DND-41 (cell line): ENCODE data around the gene SMAD6.
A peak's percentile ranks its signal among the peaks of the same experiment; 100 is the strongest.

ENCODE experiments used
- ATAC-seq: fragments of 200-7000 bp; cut with Tn5 transposase; 3 replicates; pipeline ENCODE4 v1.9.1; 2021; ENCODE audit warnings: low read depth; ENCODE audit not compliant: insufficient read depth
- DNase-seq: peaks from one replicate; pipeline ENCODE4 v3.0.0-alpha.2; 2020
- H2AFZ ChIP-seq: 2 replicates; pipeline ENCODE4 v1.6.0; 2012; ENCODE audit warnings: low read depth, low read length
- H3K27ac ChIP-seq: 2 replicates; pipeline ENCODE4 v1.5.1; 2012; ENCODE audit warnings: low read length, inconsistent platforms
- H3K27me3 ChIP-seq: fragments of 200-600 bp; sonication (generic); 2 replicates; pipeline ENCODE4 v1.6.0; 2012; ENCODE audit warnings: low read length, mild to moderate bottlenecking, inconsistent platforms; ENCODE audit not compliant: insufficient read depth, poor library complexity
- H3K36me3 ChIP-seq: 2 replicates; pipeline ENCODE4 v1.5.1; 2012; ENCODE audit warnings: low read length, inconsistent platforms; ENCODE audit not compliant: insufficient read depth
- H3K4me1 ChIP-seq: 2 replicates; pipeline ENCODE4 v1.5.1; 2012; ENCODE audit warnings: mild to moderate bottlenecking, low read length; ENCODE audit not compliant: insufficient read depth
- H3K4me2 ChIP-seq: 2 replicates; pipeline ENCODE4 v1.6.0; 2012; ENCODE audit warnings: mild to moderate bottlenecking, moderate library complexity, low read length, inconsistent platforms; ENCODE audit not compliant: insufficient read depth
- H3K4me3 ChIP-seq, 2 experiments: fragments of 200-600 bp in 1 of 2; shearing (Covaris generic) in 1 of 2; 2 replicates each; pipeline ENCODE4 v1.5.1; 2012 to 2016; ENCODE audit warnings: inconsistent platforms in 2 of 2, low read length in 2 of 2, mild to moderate bottlenecking in 2 of 2, low read depth in 1 of 2, moderate library complexity in 1 of 2
- H3K79me2 ChIP-seq: 2 replicates; pipeline ENCODE4 v1.6.0; 2012; ENCODE audit warnings: low read length, inconsistent platforms; ENCODE audit not compliant: insufficient read depth
- H3K9ac ChIP-seq: 2 replicates; pipeline ENCODE4 v1.6.0; 2012; ENCODE audit warnings: low read depth, mild to moderate bottlenecking, inconsistent platforms, low read length, moderate library complexity
- H3K9me3 ChIP-seq: 2 replicates; pipeline ENCODE4 v1.5.1; 2012; ENCODE audit warnings: low read length, moderate library complexity, mild to moderate bottlenecking, inconsistent platforms; ENCODE audit not compliant: insufficient read depth, severe bottlenecking
- H4K20me1 ChIP-seq: 2 replicates; pipeline ENCODE4 v1.6.0; 2012; ENCODE audit warnings: low read length; ENCODE audit not compliant: insufficient read depth
- CTCF ChIP-seq: IDR thresholded peaks from 2 replicates; pipeline ENCODE4 v1.5.1; 2012; ENCODE audit warnings: borderline replicate concordance, low read length, moderate library complexity, mild to moderate bottlenecking; ENCODE audit not compliant: poor library complexity, severe bottlenecking; ENCODE audit errors: extremely low read depth
- EZH2 ChIP-seq: IDR thresholded peaks from 3 replicates; pipeline ENCODE4 v1.6.1; 2012; ENCODE audit warnings: borderline replicate concordance, low read depth, mild to moderate bottlenecking, moderate library complexity, low read length, inconsistent platforms; ENCODE audit not compliant: severe bottlenecking

Gene SMAD6

GRCh38 chr15:66742286-66742685, 40.2 kb downstream of the SMAD6 start:
- no peak overlapping the region for H3K9ac ChIP-seq
- ATAC-seq (no peak), DNase-seq (no peak)
- H3K9me3 ChIP-seq = no peaks in the 10 kb centered on the region
- no peak overlapping the region for H2AFZ ChIP-seq
- TF ChIP-seq EZH2 (no peak), CTCF (no peak)
- H3K27ac ChIP-seq = no peak overlapping the region
- no peak overlapping the region for H3K4me2 ChIP-seq
- H3K27me3 ChIP-seq = no peaks in the 10 kb centered on the region
- no peaks in the 10 kb centered on the region for H3K4me1 ChIP-seq
- H3K36me3 ChIP-seq = peaks cover 4% of the 10 kb centered on the region
- peaks cover 72% of the 10 kb centered on the region for H3K79me2 ChIP-seq
- H4K20me1 ChIP-seq = peaks cover 8% of the 10 kb centered on the region; the same call in 1 of the 2 replicates
- no peak overlapping the region for H3K4me3 ChIP-seq

GRCh38 chr15:66743204-66743603, 41.2 kb downstream of the SMAD6 start:
- no peak for DNase-seq
- Histone ChIP-seq H3K27me3 (no peaks in the 10 kb centered on the region), H3K36me3 (peaks cover 2% of the 10 kb centered on the region), H3K4me2 (no peak overlapping the region), H4K20me1 (peaks cover 4% of the 10 kb centered on the region; the same call in 1 of the 2 replicates), H3K79me2 (peaks cover 69% of the 10 kb centered on the region), H3K4me1 (no peaks in the 10 kb centered on the region), H3K4me3 (no peak overlapping the region), H3K9me3 (no peaks in the 10 kb centered on the region), H2AFZ (no peak overlapping the region), H3K27ac (no peak overlapping the region), H3K9ac (no peak overlapping the region)
- TF ChIP-seq CTCF = no peak
- no peak for TF ChIP-seq EZH2
- no peak for ATAC-seq

- H2AFZ ChIP-seq = no peak overlapping the region
- no peaks in the 10 kb centered on the region for H3K4me1 ChIP-seq
Measured at GRCh38 chr15:66743703-66744536, 41.9 kb downstream of the SMAD6 start.

More at GRCh38 chr15:66743703-66744536, 41.9 kb downstream of the SMAD6 start:
- Histone ChIP-seq H3K79me2 (peaks cover 65% of the 10 kb centered on the region), H3K9me3 (no peaks in the 10 kb centered on the region), H3K36me3 (no peaks in the 10 kb centered on the region; the same call in 1 of the 2 replicates), H3K27me3 (no peaks in the 10 kb centered on the region), H3K4me3 (no peak overlapping the region), H4K20me1 (no peaks in the 10 kb centered on the region; the same call in 1 of the 2 replicates), H3K9ac (no peak overlapping the region), H3K27ac (0 out of 2 replicates have a peak overlapping the region, but pooled peaks have one; percentile 10), H3K4me2 (no peak overlapping the region)
- TF ChIP-seq CTCF (no peak), EZH2 (no peak)
- no peak for DNase-seq
- ATAC-seq = no peak
